IMR-90 (cell line): ENCODE results near the gene IZUMO2. TPM values are rescaled to one million over a fixed set of nuclear protein-coding genes. Genes with fewer than 3 reads are reported as not detected.

Experiments
- ATAC-seq: fragments of 200-7000 bp; cut with Tn5 transposase; 2 replicates; pipeline ENCODE4 v1.9.1; 2020; ENCODE audit warnings: low read depth, mild to moderate bottlenecking, moderate library complexity
- BruUV-seq: library from RNA; stranded (reverse); fragments of 400-500 nt; replicated peaks from 2 replicates; lab custom pipeline; 2021; lab: Mats Ljungman, UMichigan
- CTCF ChIA-PET: fragments of 300-600 bp; formaldehyde crosslinking; extraction: SDS; loops from one replicate; lab custom pipeline; 2021; ENCODE audit warnings: antibody characterized with exemption; lab: Yijun Ruan, JAX
- POLR2A ChIA-PET: fragments of 300-600 bp; sonication (Branson Sonifier 250); formaldehyde crosslinking; loops from one replicate; lab custom pipeline; 2022; ENCODE audit warnings: antibody characterized with exemption; ENCODE audit not compliant: unreplicated experiment; lab: Charles Lee
- DNase-seq: peaks from one replicate; pipeline ENCODE4 v3.0.0; 2013
- H2AFZ ChIP-seq: replicated peaks from 2 replicates; pipeline ENCODE3; 2013; ENCODE audit warnings: low read length, mild to moderate bottlenecking; ENCODE audit not compliant: poor library complexity
- H2AK5ac ChIP-seq: 2 replicates; pipeline ENCODE4 v1.6.1; 2013; ENCODE audit warnings: low read depth, low read length, inconsistent platforms
- H2AK9ac ChIP-seq: replicated peaks from 2 replicates; pipeline ENCODE3; 2013; ENCODE audit warnings: mild to moderate bottlenecking, low read depth, low read length, moderate library complexity; ENCODE audit not compliant: poor library complexity
- H2BK120ac ChIP-seq: 2 replicates; pipeline ENCODE4 v1.6.1; 2013; ENCODE audit warnings: low read depth, low read length, inconsistent platforms
- H2BK15ac ChIP-seq: 3 replicates; pipeline ENCODE4 v1.6.1; 2013; ENCODE audit warnings: low read depth, low read length, inconsistent platforms
- H2BK20ac ChIP-seq: 2 replicates; pipeline ENCODE4 v1.6.1; 2013; ENCODE audit warnings: low read depth, mild to moderate bottlenecking, inconsistent platforms, low read length, moderate library complexity
- H2BK5ac ChIP-seq: 2 replicates; pipeline ENCODE4 v1.6.1; 2013; ENCODE audit warnings: mild to moderate bottlenecking, low read depth, low read length, inconsistent platforms; ENCODE audit not compliant: poor library complexity, severe bottlenecking
- H3K14ac ChIP-seq: replicated peaks from 2 replicates; pipeline ENCODE4 v1.6.1; 2013; ENCODE audit warnings: low read depth, low read length, inconsistent platforms
- H3K18ac ChIP-seq: 2 replicates; pipeline ENCODE4 v1.6.1; 2013; ENCODE audit warnings: low read depth, low read length, control low read depth
- H3K23ac ChIP-seq: 2 replicates; pipeline ENCODE4 v1.6.1; 2013; ENCODE audit warnings: low read depth, low read length, inconsistent platforms
- H3K27ac ChIP-seq: 2 replicates; pipeline ENCODE4 v1.5.1; 2013; ENCODE audit warnings: mild to moderate bottlenecking, control low read depth, low read length; ENCODE audit not compliant: insufficient read depth
- H3K27me3 ChIP-seq: 2 replicates; pipeline ENCODE4 v1.6.1; 2013; ENCODE audit warnings: low read length; ENCODE audit not compliant: control insufficient read depth, insufficient read depth
- H3K36me3 ChIP-seq: 2 replicates; pipeline ENCODE4 v1.6.1; 2013; ENCODE audit warnings: low read length, mixed read lengths; ENCODE audit not compliant: control insufficient read depth, insufficient read depth
- H3K4ac ChIP-seq: 2 replicates; pipeline ENCODE4 v1.6.1; 2013; ENCODE audit warnings: low read depth, low read length, inconsistent platforms
- H3K4me1 ChIP-seq: 2 replicates; pipeline ENCODE4 v1.6.1; 2013; ENCODE audit warnings: low read length, mixed read lengths; ENCODE audit not compliant: control insufficient read depth, insufficient read depth
- H3K4me2 ChIP-seq: 2 replicates; pipeline ENCODE4 v1.6.1; 2013; ENCODE audit warnings: low read depth, mild to moderate bottlenecking, control low read depth, low read length, moderate library complexity
- H3K4me3 ChIP-seq: 2 replicates; pipeline ENCODE4 v1.5.1; 2013; ENCODE audit warnings: low read depth, mild to moderate bottlenecking, control low read depth, low read length, moderate library complexity; ENCODE audit not compliant: insufficient read depth
- H3K56ac ChIP-seq: 2 replicates; pipeline ENCODE4 v1.6.1; 2013; ENCODE audit warnings: low read length, inconsistent platforms; ENCODE audit not compliant: insufficient read depth; ENCODE audit errors: extremely low read depth
- H3K79me1 ChIP-seq, 2 experiments: 2 replicates each; pipeline ENCODE4 v1.6.1; 2013; ENCODE audit warnings: low read length in 2 of 2, inconsistent platforms in 1 of 2, low read depth in 1 of 2
- H3K9ac ChIP-seq: 2 replicates; pipeline ENCODE4 v1.6.1; 2013; ENCODE audit warnings: low read depth, low read length, control low read depth
- H3K9me1 ChIP-seq: 2 replicates; pipeline ENCODE4 v1.6.1; 2013; ENCODE audit warnings: low read length, inconsistent platforms; ENCODE audit not compliant: insufficient read depth
- H3K9me3 ChIP-seq: 2 replicates; pipeline ENCODE4 v1.6.1; 2013; ENCODE audit warnings: low read length; ENCODE audit not compliant: control insufficient read depth, insufficient read depth
- H4K20me1 ChIP-seq: 2 replicates; pipeline ENCODE4 v1.6.1; 2013; ENCODE audit warnings: low read length, inconsistent platforms; ENCODE audit not compliant: insufficient read depth
- H4K5ac ChIP-seq: 2 replicates; pipeline ENCODE4 v1.6.1; 2013; ENCODE audit warnings: mild to moderate bottlenecking, low read depth, low read length, control low read depth
- H4K8ac ChIP-seq, 2 experiments: 2 replicates each; pipeline ENCODE4 v1.6.1; 2013; ENCODE audit warnings: low read depth in 2 of 2, low read length in 2 of 2, control low read depth in 1 of 2, inconsistent platforms in 1 of 2
- H4K91ac ChIP-seq: 2 replicates; pipeline ENCODE4 v1.6.1; 2013; ENCODE audit warnings: low read depth, low read length, inconsistent platforms; ENCODE audit not compliant: insufficient read depth
- MAFK ChIP-seq: IDR thresholded peaks from 2 replicates; pipeline ENCODE4 v1.6.1; 2012; ENCODE audit warnings: low read depth, low read length, improper control_type of control experiment
- MAZ ChIP-seq: IDR thresholded peaks from 2 replicates; pipeline ENCODE4 v1.6.1; 2012; ENCODE audit warnings: low read depth, mild to moderate bottlenecking, low read length, improper control_type of control experiment, moderate library complexity, borderline replicate concordance
- MXI1 ChIP-seq: IDR thresholded peaks from 2 replicates; pipeline ENCODE4 v1.6.1; 2012; ENCODE audit warnings: low read depth, mild to moderate bottlenecking, low read length, moderate library complexity, borderline replicate concordance
- NFE2L2 ChIP-seq: fragments of 150-350 bp; IDR thresholded peaks from 2 replicates; pipeline ENCODE4 v1.6.1; 2016; ENCODE audit warnings: low read depth, mild to moderate bottlenecking, low read length
- RAD21 ChIP-seq: IDR thresholded peaks from 2 replicates; pipeline ENCODE4 v1.6.1; 2012; ENCODE audit warnings: low read length, improper control_type of control experiment
- WGBS, 2 experiments: methylation state at CpG; one replicate each; pipeline versions ENCODE4 v1.1.5 to v1.1.7; 2013; ENCODE audit warnings: missing lambda C conversion rate in 2 of 2; ENCODE audit not compliant: insufficient read length in 1 of 2; ENCODE audit errors: extremely low coverage in 2 of 2; 5-methylcytosine and 5-hydroxymethylcytosine counted together
- dilution Hi-C: fragments of 300-500 bp; cut with HindIII; formaldehyde crosslinking; loops from one replicate; pipeline ENCODE4 v1.14.3; 2018; ENCODE audit warnings: low sequenced_read_pairs; ENCODE audit not compliant: unreplicated experiment
- in situ Hi-C: fragments of 300-500 bp; cut with MboI; formaldehyde crosslinking; loops from 3 replicates; pipeline ENCODE4 v1.14.3; 2019; ENCODE audit warnings: low sequenced_read_pairs, inconsistent platforms, mixed read lengths
- intact Hi-C: fragments of 100-400 bp; cut with micrococcal nuclease; formaldehyde crosslinking; loops from 2 replicates; pipeline ENCODE4 v1.10.0; 2022
- polyA plus RNA-seq, 3 experiments: library from polyadenylated mRNA; depleted of rRNA; stranded (reverse); fragments of >200 nt; gene quantifications; 2 replicates each; pipeline ENCODE4 v1.2.3, GENCODE V29; 2012; ENCODE audit warnings: low replicate concordance in 1 of 3
- total RNA-seq: library from RNA; depleted of rRNA; stranded (reverse); fragments of >200 nt; gene quantifications from 2 replicates; pipeline ENCODE4 v1.2.3, GENCODE V29; 2012

IZUMO2 gene
- total and polyA plus RNA-seq, 2 of the 4 experiments (the other 2 are of a cell fraction) = not detected

DNA sequence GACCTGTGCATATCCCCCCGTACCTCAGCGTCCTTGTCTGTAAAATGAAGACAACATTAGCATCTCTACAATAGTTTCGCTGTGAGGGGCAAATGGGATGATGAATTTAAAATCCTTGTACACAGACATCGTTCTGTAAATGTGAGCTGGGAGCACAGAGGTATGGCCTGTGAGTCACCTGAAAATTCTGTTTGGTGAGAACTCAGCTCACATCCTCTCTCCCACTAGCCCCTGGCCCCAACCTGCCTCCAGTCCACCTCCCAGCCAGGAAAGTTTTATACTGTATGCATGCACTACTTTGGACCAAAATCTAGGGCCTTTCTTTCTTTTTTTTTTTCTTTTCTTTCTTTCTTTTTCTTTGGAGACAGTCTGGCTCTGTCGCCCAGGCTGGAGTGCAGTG, 8.7 kb upstream of the IZUMO2 start:
- no peak overlapping the region for H3K18ac ChIP-seq
- no peaks in the 10 kb centered on the region for H3K4me1 ChIP-seq
- no peak overlapping the region for H3K14ac ChIP-seq
- ATAC-seq (no peak), DNase-seq (no peak)
- H3K9me1 ChIP-seq = no peaks in the 10 kb centered on the region
- no peak overlapping the region for H4K8ac ChIP-seq
- H2AK9ac ChIP-seq = no peak overlapping the region
- H2BK120ac ChIP-seq = no peak overlapping the region
- H3K23ac ChIP-seq = no peak overlapping the region
- H2AK5ac ChIP-seq = no peak overlapping the region
- TF ChIP-seq MAFK = no peak
- TF ChIP-seq MAZ = no peak
- no peak for TF ChIP-seq MXI1
- no peak for TF ChIP-seq NFE2L2
- TF ChIP-seq RAD21 = no peak
- H3K27ac ChIP-seq = no peak overlapping the region
- WGBS, 2 experiments = 75% methylated on average over 1 of the region's 5 CpGs; no CpG with 5 or more reads in 1 of the 2 experiments
- no peak overlapping the region for H4K5ac ChIP-seq
- H3K4me2 ChIP-seq = no peak overlapping the region
- in situ Hi-C loops (no loop called here), intact Hi-C loops (no loop called here), dilution Hi-C loops (no loop called here)
- ChIA-PET CTCF (no interaction called here), POLR2A (no interaction called here)
- no peak overlapping the region for H3K4me3 ChIP-seq
- no peak overlapping the region for H3K56ac ChIP-seq
- H3K4ac ChIP-seq = no peak overlapping the region
- BruUV-seq = no TSS peak
- no peaks in the 10 kb centered on the region for H4K20me1 ChIP-seq
- H3K9ac ChIP-seq = no peak overlapping the region
- no peaks in the 10 kb centered on the region for H3K79me1 ChIP-seq
- H4K91ac ChIP-seq = no peak overlapping the region
- H2BK20ac ChIP-seq = no peak overlapping the region
- H2AFZ ChIP-seq = no peak overlapping the region
- H3K36me3 ChIP-seq = no peaks in the 10 kb centered on the region
- no peak overlapping the region for H2BK15ac ChIP-seq
- peaks cover 19% of the 10 kb centered on the region for H3K9me3 ChIP-seq
- no peaks in the 10 kb centered on the region for H3K27me3 ChIP-seq
- H2BK5ac ChIP-seq = no peak overlapping the region
